Measurements from ENCODE around the gene PTPRD. TPM values are rescaled to one million over a fixed set of nuclear protein-coding genes. Genes with fewer than 3 reads are reported as not detected.

Gene PTPRD
- total RNA-seq, 1 experiment from 2014 or later = 32.5 TPM

- Histone ChIP-seq H3K27ac (ENCODE audit: insufficient read length, low read depth, low read length) (no peak overlapping the region), H3K4me1 (ENCODE audit: insufficient read depth, low read length) (no peaks in the 10 kb centered on the region), H4K91ac (ENCODE audit: insufficient read length, low read depth, low read length) (no peak overlapping the region), H2BK5ac (ENCODE audit: insufficient read length, low read length) (no peak overlapping the region), H3K23me2 (ENCODE audit: insufficient read length, low read depth, low read length, poor library complexity, severe bottlenecking) (no peaks in the 10 kb centered on the region), H3T11ph (ENCODE audit: low read length) (no peak overlapping the region), H2AK5ac (ENCODE audit: insufficient read length, low read length) (no peak overlapping the region), H3K18ac (ENCODE audit: insufficient read length, low read depth, low read length) (no peak overlapping the region), H2BK120ac (ENCODE audit: low read depth, low read length, poor library complexity, severe bottlenecking) (no peak overlapping the region), H3K27me3 (ENCODE audit: insufficient read depth, low read length) (no peaks in the 10 kb centered on the region), H3K9ac (ENCODE audit: extremely low read depth, insufficient read length, low read length) (no peak overlapping the region), H2BK15ac (ENCODE audit: low read depth, low read length) (no peak overlapping the region), H3K4ac (ENCODE audit: low read depth, low read length) (no peak overlapping the region), H4K5ac (ENCODE audit: insufficient read length, low read depth, low read length) (no peak overlapping the region), H4K8ac (replicated peaks; ENCODE audit: insufficient read length, low read depth, low read length) (no peak overlapping the region), H2BK12ac (ENCODE audit: insufficient read length, low read depth, low read length) (no peak overlapping the region), H3K14ac (ENCODE audit: insufficient read depth, low read length) (no peak overlapping the region), H3K9me3 (ENCODE audit: control insufficient read depth, low read depth, low read length) (no peaks in the 10 kb centered on the region), H3K56ac (ENCODE audit: insufficient read length, low read depth, low read length) (no peak overlapping the region), H3K23ac (ENCODE audit: insufficient read length, low read depth, low read length) (no peak overlapping the region), H3K4me2 (ENCODE audit: insufficient read depth, insufficient read length, low read length) (no peak overlapping the region), H3K79me1 (ENCODE audit: insufficient read depth, low read depth, low read length, poor library complexity, severe bottlenecking) (no peaks in the 10 kb centered on the region), H3K79me2 (ENCODE audit: insufficient read depth, low read length) (no peaks in the 10 kb centered on the region), H4K20me1 (ENCODE audit: control insufficient read depth, insufficient read depth, insufficient read length) (no peaks in the 10 kb centered on the region), H2BK20ac (ENCODE audit: low read depth, low read length, poor library complexity, severe bottlenecking) (no peak overlapping the region), H2AFZ (ENCODE audit: low read length) (no peak overlapping the region)
- DNase-seq = peak; percentile 80
- Mint-ChIP-seq H3K4me3 (no peak overlapping the region), H3K9me3 (no peaks in the 10 kb centered on the region), H3K27ac (no peak overlapping the region), H3K36me3 (ENCODE audit: insufficient read depth in 1 of 3, low read depth in 3 of 3) (no peaks in the 10 kb centered on the region), H3K27me3 (ENCODE audit: low read depth) (no peaks in the 10 kb centered on the region), H3K4me1 (peaks cover 3 to 4% of the 10 kb centered on the region in 2 experiments; a peak in 3 of 4 replicates)
- peak; percentile 93 for TF ChIP-seq CTCF (conservative IDR thresholded peaks at IDR 0.05)
- no CpG with 5 or more reads among the region's 5 CpGs for WGBS (ENCODE audit: extremely low coverage, insufficient read length, low lambda C conversion rate)
These were observed 669.9 kb downstream of the PTPRD start for GRCh38 chr9:9942764-9943424.

Measured in H9 (cell line).